ENCODE measurements around the gene AFAP1.

AFAP1 gene

DNA sequence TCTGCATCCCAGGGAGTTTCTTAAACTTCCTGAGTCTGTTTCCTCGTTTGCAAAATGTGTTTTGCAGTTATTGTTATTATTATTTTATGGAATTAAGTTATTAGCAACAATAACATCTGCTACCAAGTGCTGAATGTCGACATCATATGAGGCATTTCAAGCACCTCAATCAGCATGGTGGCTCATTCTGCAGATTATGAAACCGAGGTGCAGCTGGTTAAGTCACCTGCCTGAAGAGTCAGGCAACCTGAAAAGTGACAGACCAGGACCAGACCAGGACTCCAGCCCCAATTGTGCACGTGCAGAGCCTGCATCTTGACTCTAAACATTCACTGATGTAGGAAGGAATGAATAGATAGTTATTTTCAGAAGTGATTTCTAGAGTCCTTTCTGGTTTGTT lies 99.8 kb downstream of the AFAP1 start:
- no peak for DNase-seq

GRCh38 chr4:7838136-7838782 lies 101.4 kb downstream of the AFAP1 start:
- DNase-seq, result no peak

DNA sequence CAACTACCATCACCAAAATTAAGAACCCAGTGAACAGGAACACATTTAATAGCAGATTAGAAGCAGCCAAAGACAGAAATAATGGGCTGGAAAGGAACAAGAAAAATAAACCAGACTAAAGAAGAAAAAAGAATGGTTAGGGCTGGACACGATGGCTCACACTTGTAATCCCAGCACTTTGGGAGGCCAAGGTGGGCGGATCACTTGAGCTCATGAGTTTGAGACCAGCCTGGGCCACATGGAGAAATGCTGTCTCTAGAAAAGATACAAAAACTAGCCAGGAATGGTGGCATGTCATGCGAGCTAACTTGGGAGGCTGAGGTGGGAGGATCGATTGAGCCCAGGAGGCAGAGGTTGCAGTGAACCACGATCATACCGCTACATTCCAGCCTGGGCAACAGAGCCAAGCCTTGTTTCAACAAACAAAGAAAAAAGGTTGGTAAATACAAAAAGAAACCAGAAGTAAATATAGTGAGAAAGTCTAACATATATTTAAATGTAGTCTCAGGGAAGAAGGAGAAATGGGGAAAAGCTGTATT lies 102.0 kb downstream of the AFAP1 start:
- no peak for DNase-seq

DNA sequence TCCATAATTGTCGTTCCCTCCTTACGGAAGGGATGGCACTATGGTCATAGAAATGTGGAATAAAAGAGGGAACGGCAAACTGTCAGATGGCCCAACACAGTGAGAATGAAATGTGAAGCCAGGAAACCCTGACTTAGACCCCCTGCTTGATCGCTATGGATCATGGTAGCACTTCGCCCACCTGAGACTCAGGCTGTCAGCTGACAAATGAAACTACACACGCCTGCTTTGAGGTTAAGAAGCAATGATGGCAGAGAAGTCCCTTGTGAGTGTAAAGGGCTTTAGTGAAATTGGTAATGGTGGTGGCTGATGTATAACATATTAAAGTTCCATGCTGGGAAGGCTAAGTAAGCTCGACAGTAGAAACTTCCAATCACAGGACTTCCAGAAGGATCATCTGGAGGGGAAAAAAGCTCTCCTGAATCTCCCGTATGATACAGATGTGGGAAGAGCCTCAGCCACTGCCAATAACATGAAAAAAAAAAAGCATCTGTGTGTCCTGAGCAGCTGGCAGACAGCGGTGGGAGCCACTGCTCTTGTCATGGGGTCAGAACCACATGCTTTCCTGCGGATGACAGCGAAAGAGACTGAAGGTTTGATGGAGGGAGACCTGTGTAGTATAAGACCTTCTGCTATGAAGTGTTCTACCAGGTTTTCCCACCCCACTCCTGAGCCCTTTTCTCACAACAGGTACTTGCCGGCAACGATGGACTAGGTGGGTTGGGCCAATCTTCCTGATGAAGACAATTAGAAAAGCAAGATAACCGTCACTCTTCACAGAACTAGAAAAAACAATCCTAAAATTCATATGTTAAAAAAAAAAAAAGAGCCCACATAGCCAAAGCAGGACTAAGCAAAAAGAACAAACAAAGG lies 107.6 kb downstream of the AFAP1 start:
- DNase-seq, result no peak

GRCh38 chr4:7831330-7831729 lies 108.3 kb downstream of the AFAP1 start:
- DNase-seq, result peak; percentile 84

- DNase-seq, result peak; percentile 1
These were observed 108.9 kb downstream of the AFAP1 start for GRCh38 chr4:7830747-7831146.

DNA sequence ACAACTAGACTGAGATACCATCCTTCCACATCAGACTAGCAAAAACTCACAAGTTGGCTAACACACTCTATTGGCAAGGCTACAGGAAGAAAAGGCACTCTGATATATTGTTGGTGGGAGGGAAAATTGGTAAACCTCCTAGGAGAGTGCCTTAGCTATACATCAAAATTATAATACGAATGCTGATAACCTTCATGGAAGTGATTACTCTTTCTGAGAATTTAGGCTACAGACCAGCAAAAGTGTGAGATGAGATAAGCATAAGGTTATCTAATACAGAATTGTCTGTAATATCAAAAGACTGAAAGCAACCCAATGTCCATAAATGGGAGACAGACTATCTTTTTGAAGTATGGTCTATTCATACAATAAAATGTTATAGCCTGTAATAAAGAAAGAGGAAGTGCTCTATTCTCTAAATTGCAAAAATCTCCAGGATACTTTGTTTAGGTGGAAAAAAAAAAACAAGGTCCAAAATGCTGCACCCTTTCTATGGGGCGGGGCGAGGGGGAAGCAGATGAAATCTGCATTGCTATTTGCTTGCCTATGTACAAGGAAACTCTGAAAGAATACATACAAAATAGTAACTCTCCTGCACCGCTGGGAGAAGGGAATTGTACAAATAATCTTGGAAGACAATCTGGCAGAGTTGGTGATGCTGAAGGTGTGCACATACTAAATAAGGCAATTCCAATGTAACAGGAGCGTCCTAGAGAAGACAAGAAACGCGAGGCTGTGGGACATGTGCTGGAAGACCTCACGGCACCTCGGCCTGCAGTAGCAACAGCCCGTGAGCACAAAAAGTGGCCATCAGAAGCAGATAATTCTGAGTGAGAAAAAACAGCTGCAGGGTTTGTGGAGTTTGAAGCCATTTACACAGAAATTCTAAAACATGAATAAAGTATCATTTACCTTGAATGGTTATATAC lies 109.7 kb downstream of the AFAP1 start:
- DNase-seq, result peak; percentile 40

DNA sequence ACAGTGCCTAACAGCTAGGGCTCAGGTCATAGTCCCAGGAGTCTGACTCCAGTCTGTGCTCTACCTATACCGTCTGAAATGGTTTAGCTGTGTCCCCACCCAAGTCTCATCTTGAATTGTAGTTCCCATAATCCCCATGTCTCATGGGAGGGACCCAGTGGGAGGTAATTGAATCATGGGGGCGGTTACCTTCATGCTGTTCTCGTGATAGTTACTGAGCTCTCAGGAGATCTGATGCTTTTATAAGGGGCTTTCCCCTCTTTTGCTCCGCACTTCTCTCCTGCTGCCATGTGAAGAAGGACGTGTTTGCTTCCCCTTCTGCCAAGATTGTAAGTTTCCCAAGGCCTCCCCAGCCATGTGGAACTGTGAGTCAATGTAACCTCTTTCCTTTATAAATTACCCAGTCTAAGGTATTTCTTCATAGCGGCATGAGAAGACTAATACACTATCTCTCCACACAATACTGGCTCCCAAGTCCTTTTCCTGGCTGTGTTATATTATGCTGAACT lies 110.8 kb downstream of the AFAP1 start:
- peak; percentile 41 for DNase-seq

DNA sequence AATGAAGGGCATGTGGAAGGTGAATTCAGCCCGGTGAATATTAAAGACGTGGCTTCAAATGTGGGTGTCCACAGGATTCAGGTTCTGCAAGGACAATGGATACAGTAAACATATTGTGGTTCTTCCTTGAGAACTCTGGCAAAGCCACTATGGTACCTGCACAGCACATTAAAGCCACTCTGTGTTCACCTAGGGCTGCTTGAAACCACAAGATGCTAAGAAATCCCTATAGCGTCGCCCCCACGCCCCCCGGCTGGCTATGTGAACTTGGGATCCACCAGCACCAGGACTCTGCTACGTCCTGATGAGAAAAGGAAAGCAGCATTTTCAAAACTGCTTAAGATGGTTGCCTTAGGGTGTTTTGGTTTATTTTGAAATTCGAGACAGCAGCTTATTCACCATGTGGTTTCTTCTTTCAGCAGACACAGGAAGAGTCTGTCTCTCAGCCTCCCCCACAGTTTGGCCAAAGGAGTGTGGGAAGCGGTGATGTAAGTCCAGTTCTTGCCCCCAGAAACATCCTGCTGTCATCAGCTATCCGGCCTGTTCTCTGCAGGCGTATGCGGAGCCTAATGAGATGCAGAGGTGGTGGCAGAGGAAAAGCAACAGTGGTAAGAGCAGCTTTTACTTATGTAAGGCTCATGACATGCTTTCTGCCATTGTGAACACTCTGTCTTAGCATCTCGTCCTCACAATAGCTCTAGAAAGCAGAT lies 111.5 kb downstream of the AFAP1 start:
- peak; percentile 96 for DNase-seq

DNA sequence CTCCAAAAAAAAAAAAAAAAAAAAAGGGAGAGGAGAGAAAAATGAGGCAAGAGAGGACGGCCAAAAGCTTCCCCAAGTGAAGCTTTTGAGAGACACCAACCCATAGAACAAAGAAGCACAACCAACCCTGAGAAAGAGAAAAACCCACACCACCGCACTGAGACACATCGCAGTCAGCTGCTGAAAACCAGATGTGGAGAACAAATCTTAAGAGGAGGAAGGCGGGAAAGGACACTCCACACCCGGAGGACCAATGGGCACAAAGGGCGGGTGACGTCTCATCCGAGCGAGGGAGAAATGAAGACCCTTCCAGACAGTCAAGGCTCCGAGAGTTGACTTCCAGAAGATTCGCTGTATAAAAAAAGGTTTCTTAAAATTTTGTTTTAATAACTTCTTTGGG lies 112.1 kb downstream of the AFAP1 start:
- peak; percentile 64 for DNase-seq

DNA sequence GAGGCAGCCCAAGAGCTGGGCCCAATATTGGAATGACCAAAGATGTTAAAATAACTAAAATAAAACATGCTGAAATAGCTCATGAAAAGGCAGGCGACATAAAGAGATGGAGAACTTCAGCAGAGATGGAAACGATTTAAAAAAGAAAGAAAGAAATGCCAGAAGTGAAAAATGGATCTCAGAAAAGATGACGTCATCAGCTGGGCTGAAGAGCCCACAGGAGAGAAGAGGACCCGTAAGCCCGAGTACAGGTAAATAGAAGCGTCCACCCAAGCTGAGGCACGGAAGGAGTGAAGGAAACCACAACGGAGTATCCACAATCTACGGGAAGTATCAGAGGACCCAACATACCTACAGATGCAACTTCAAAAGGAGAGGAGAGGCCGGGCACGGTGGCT lies 112.8 kb downstream of the AFAP1 start:
- no peak for DNase-seq

DNA sequence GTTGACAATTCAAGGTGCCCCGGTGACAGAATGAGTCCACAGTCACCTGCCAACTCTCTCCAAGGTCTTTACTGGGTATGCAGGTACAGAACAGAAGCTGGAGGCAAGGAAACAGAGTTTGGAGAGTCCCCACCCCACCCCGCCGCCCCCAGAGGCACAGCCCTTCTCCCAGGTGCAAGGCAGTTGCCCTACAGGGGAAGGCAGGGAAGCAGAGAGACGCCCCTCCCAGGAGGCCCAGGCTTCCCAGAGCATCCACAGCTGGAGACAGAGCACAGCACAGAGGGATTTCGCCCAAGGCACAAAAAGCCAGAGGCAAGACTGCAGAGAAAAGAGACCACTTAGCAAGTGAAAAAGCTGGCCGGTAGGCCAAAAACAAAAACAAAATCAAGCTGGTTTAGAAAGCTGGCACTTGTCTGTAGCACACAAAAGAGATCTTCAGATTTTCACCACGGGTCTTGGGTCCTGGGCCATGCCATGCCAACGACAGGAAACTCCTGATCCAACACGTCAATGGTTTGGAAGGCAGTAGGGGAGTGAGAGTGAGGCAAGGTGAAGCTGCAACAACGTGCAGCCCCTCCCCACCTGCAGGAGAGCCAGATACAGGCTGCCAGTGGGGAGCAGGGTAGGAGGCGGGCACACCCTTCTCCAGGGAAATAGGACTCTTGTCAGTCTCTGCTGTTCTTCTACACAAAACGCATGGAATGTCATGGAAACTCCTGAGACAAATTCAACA lies 113.3 kb downstream of the AFAP1 start:
- DNase-seq, result no peak

- no peak for DNase-seq
These were observed 115.4 kb downstream of the AFAP1 start for GRCh38 chr4:7824218-7824617.

DNA sequence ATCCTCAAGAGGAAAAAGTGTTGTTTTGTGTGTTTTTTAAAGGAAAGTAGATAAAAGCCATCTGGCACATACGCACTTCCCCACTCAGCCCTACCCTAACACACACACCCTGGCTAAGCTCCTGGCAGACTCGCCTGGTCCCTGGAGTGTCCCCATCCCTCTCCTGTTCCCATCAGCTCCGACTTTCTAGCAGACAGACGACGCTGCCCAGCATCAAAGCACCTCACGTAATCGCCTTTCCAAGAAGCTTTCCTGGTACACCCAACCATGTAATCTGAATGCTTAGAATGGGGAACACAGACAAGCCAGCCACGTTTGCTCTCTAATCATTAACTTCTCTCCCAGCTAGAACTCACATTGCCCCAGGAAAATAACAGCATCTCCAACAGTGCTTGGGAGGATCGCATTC lies 116.2 kb downstream of the AFAP1 start:
- DNase-seq, result no peak

DNA sequence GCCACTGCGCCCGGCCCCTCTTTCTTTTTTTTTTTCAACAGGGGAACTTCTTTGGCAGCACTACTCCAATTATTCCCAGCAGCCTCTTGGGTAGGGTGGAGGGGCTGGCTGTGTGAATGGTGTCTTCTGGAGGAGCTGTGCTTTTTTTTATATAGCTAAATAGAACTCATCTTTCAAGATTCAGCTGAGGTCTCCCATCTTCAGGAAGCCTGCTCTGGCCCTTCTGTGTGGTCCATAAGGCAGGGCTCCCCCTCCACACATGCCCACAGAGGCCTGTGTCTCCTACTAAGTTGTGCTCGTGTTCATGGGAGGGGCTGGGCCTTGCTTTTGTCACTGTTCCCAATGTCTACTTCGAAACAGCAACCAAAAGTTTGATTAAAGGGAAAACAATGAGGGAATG lies 116.8 kb downstream of the AFAP1 start:
- no peak for DNase-seq

DNA sequence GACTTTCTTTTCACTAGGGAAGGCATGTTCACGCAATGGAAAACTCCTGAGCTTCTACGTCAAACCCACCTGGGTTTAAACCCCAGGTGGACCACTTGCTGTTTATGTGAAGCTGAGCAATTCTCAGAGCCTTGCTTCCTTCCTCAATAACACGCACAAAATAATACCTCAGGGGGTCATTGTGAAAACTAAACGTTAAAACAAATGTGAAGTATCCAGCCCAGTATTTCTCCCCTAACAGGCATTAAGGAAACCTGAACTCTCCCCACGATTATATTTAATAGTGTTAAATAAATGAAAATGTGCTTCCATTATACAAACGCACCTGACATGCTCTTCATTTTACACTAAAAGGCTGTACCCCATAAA lies 117.5 kb downstream of the AFAP1 start:
- DNase-seq, result no peak

- no peak for DNase-seq
These were observed 118.2 kb downstream of the AFAP1 start for GRCh38 chr4:7821245-7822136.

DNA sequence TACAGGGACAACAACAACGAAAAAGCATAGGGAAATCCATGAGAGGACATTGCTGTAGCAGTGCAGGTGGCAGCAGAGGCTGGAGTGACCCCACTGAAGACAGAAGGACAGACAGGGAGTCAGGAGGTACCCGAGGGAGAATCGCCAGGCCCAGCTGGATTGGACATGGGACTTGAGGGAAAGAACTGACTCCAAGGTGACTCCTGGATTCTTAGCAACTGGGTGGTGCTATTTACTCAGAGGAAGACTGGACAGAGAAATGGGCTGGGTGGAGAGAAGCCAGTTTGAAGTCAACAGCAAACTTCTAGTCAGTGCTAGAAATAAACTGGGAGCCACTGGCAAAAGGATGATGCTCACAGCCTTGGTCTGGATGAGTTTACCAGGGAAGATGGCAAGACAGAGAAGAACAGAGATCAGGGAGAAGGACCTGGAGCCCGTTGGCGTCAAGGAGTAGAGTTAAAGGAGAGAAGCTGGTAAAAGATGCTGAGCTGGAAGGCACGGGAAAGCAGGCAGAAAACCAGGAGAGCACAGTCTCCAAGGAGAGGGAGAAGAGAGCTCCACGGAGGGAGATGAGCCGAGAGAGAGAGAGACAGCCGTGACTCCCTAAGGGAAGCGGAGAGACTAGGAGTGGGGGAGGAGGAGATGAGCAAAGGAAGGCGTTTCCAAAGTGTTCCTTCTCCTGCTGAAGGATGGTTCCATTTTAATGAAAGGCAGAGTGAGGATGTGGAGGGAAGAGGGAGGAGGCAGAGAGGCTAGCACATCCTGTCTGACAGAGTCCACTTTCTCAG lies 119.4 kb downstream of the AFAP1 start:
- DNase-seq, result no peak

DNA sequence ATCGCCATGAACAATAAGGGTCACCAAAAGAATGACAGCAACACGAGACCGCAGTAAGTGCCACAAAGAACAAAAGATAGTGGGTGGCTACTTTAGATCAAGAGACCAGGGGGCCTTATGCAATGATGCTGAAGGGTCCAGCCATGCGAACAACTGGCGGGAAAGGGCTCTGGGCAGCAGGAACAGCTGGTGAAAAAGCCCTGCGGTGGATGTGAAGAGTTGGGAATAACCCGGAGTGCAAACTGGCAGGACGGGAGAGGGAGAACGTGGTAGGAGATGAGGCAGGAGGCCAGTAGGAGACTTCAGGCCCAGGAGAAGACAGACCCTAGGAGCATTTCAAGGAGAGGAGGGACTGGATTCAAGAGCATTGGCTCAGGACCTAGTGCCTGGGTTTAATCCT lies 120.2 kb downstream of the AFAP1 start:
- no peak for DNase-seq
